Measurements from ENCODE around the gene ADAMTSL4.

Gene ADAMTSL4

GRCh38 chr1:150548632-150549495 lies at the start of gene ADAMTSL4:
TSS of gene ADAMTSL4 (plus strand) at chr1:150549408. CDS start at chr1:150552289, 2,881 bp downstream.
- Mint-ChIP-seq H3K9me3 (no peaks in the 10 kb centered on the region), H3K4me3 (peak within 1 kb of the TSS; percentile 79), H3K27ac (no peak within 1 kb of the TSS), H3K36me3 (ENCODE audit: low read depth) (no peaks in the 10 kb centered on the region), H3K27me3 (ENCODE audit: low read depth, poor library complexity) (peaks cover 22% of the 10 kb centered on the region), H3K4me1 (peaks cover 52% of the 10 kb centered on the region)
- TF ChIP-seq CTCF (IDR thresholded peaks at IDR 0.05): no peak
- DNase-seq: peak; percentile 77

- H3K4me1 Mint-ChIP-seq: peaks cover 50% of the 10 kb centered on the region
- H3K4me3 Mint-ChIP-seq: peak overlapping the region; percentile 21
Observed at GRCh38 chr1:150505431-150505830, 43.8 kb upstream of the ADAMTSL4 start.

GRCh38 chr1:150507912-150508864 lies 41.0 kb upstream of the ADAMTSL4 start, which contains the start of gene ECM1:
TSS of gene ECM1 (plus strand) at chr1:150508109. CDS start at chr1:150508210, 101 bp downstream.
- Mint-ChIP-seq H3K27ac (peak within 1 kb of the TSS; percentile 99), H3K4me3 (no peak within 1 kb of the TSS), H3K36me3 (ENCODE audit: low read depth) (peaks cover 53% of the 10 kb centered on the region), H3K4me1 (peaks cover 74% of the 10 kb centered on the region), H3K27me3 (ENCODE audit: low read depth, poor library complexity) (no peaks in the 10 kb centered on the region), H3K9me3 (no peaks in the 10 kb centered on the region)
- no peak for TF ChIP-seq CTCF (IDR thresholded peaks at IDR 0.05)
- no peak for DNase-seq

More at GRCh38 chr1:150505431-150505830, 43.8 kb upstream of the ADAMTSL4 start:
- no peak for TF ChIP-seq CTCF (IDR thresholded peaks at IDR 0.05)
- Mint-ChIP-seq H3K27ac (peak overlapping the region; percentile 99), H3K36me3 (ENCODE audit: low read depth) (peaks cover 55% of the 10 kb centered on the region), H3K27me3 (ENCODE audit: low read depth, poor library complexity) (no peaks in the 10 kb centered on the region), H3K9me3 (no peaks in the 10 kb centered on the region)
- DNase-seq: no peak

GRCh38 chr1:150508982-150509381 lies 40.2 kb upstream of the ADAMTSL4 start:
- H3K9me3 Mint-ChIP-seq: no peaks in the 10 kb centered on the region
- peak overlapping the region; percentile 80 for H3K27ac Mint-ChIP-seq
- H3K4me3 Mint-ChIP-seq: no peak overlapping the region
- no peak for TF ChIP-seq CTCF (IDR thresholded peaks at IDR 0.05)
- H3K4me1 Mint-ChIP-seq: peaks cover 82% of the 10 kb centered on the region
- H3K36me3 Mint-ChIP-seq (ENCODE audit: low read depth): peaks cover 48% of the 10 kb centered on the region
- H3K27me3 Mint-ChIP-seq (ENCODE audit: low read depth, poor library complexity): no peaks in the 10 kb centered on the region
- no peak for DNase-seq

GRCh38 chr1:150511551-150511950 lies 37.7 kb upstream of the ADAMTSL4 start:
- TF ChIP-seq CTCF (IDR thresholded peaks at IDR 0.05): no peak
- H3K9me3 Mint-ChIP-seq: no peaks in the 10 kb centered on the region
- peaks cover 79% of the 10 kb centered on the region for H3K4me1 Mint-ChIP-seq
- H3K27me3 Mint-ChIP-seq (ENCODE audit: low read depth, poor library complexity): no peaks in the 10 kb centered on the region
- H3K36me3 Mint-ChIP-seq (ENCODE audit: low read depth): peaks cover 33% of the 10 kb centered on the region
- H3K4me3 Mint-ChIP-seq: no peak overlapping the region
- no peak for DNase-seq
- peak overlapping the region; percentile 82 for H3K27ac Mint-ChIP-seq
